HCT116 (cell line): ENCODE data around the gene CTBP2. TPM values are rescaled to one million over a fixed set of nuclear protein-coding genes. Genes with fewer than 3 reads are reported as not detected.

Source experiments
- ATAC-seq: fragments of 200-7000 bp; cut with Tn5 transposase; 2 replicates; pipeline ENCODE4 v1.9.1; 2020; ENCODE audit warnings: mild to moderate bottlenecking, moderate library complexity
- BruUV-seq: library from RNA; stranded (reverse); fragments of 400-500 nt; replicated peaks from 2 replicates; lab custom pipeline; 2021; lab: Mats Ljungman, UMichigan
- CTCF ChIA-PET: fragments of 300-600 bp; sonication (Branson Sonifier 250); formaldehyde crosslinking; loops from one replicate; lab custom pipeline; 2021; ENCODE audit warnings: antibody characterized with exemption; lab: Charles Lee
- POLR2A ChIA-PET: fragments of 300-600, 350-600 bp; sonication (Branson Sonifier 250); formaldehyde crosslinking; loops from one replicate; lab custom pipeline; 2021; ENCODE audit warnings: antibody characterized with exemption; lab: Charles Lee
- RAD21 ChIA-PET, 2 experiments: fragments of 300-600 bp; sonication (Branson Sonifier 250); formaldehyde crosslinking; loops; one replicate each; lab custom pipeline; 2023; ENCODE audit warnings: low total read pairs in 2 of 2; ENCODE audit not compliant: uncharacterized antibody in 2 of 2, unreplicated experiment in 2 of 2, low non-redundant PET in 1 of 2; lab: Charles Lee
- DNase-seq: peaks from one replicate; pipeline ENCODE4 v3.0.0-alpha.2; 2010; ENCODE audit warnings: low read depth, low spot score
- H2AFZ ChIP-seq: fragments of 200-600 bp; shearing (Covaris generic), sonication (generic); 2 replicates; pipeline ENCODE4 v1.6.1; 2017; ENCODE audit warnings: low read depth, mixed run types, mixed read lengths, antibody characterized with exemption, low read length; ENCODE audit not compliant: poor library complexity, severe bottlenecking
- H3K27ac ChIP-seq: 2 replicates; pipeline ENCODE4 v1.5.1; 2012; ENCODE audit warnings: low read depth, low read length
- H3K27me3 ChIP-seq: fragments of 200-600 bp; sonication (generic); 2 replicates; pipeline ENCODE4 v1.6.1; 2016; ENCODE audit warnings: mixed run types, low read length, mixed read lengths; ENCODE audit not compliant: insufficient read depth
- H3K36me3 ChIP-seq, 2 experiments: fragments of 200-500 bp in 1 of 2; fragments of 200-600 bp in 1 of 2; sonication (Bioruptor generic) in 1 of 2; sonication (generic) in 1 of 2; 2 replicates each; pipeline versions ENCODE4 v1.5.1 to v1.6.1; 2014 to 2016; ENCODE audit warnings: low read length in 2 of 2, inconsistent platforms in 1 of 2, mixed read lengths in 1 of 2, mixed run types in 1 of 2; ENCODE audit not compliant: insufficient read depth in 2 of 2, control insufficient read depth in 1 of 2
- H3K4me1 ChIP-seq, 2 experiments: fragments of 200-600 bp in 1 of 2; sonication (generic) in 1 of 2; 2 replicates each; pipeline versions ENCODE4 v1.5.1 to v1.6.1; 2012 to 2017; ENCODE audit warnings: low read length in 2 of 2, inconsistent platforms in 1 of 2, mild to moderate bottlenecking in 1 of 2, mixed read lengths in 1 of 2, mixed run types in 1 of 2, moderate library complexity in 1 of 2; ENCODE audit not compliant: insufficient read depth in 2 of 2, control insufficient read depth in 1 of 2
- H3K4me2 ChIP-seq: fragments of 200-600 bp; sonication (generic); 2 replicates; pipeline ENCODE4 v1.6.1; 2017; ENCODE audit warnings: mixed run types, low read length, mixed read lengths
- H3K4me3 ChIP-seq, 2 experiments: fragments of 200-600 bp in 1 of 2; sonication (generic) in 1 of 2; replicated peaks in 1 of 2; 2 replicates each; pipeline ENCODE4 v1.5.1; 2011 to 2016; ENCODE audit warnings: low read length in 2 of 2, control low read depth in 1 of 2, low read depth in 1 of 2, mild to moderate bottlenecking in 1 of 2, mixed read lengths in 1 of 2, mixed run types in 1 of 2
- H3K79me2 ChIP-seq: fragments of 200-600 bp; sonication (generic); 2 replicates; pipeline ENCODE4 v1.6.1; 2017; ENCODE audit warnings: mild to moderate bottlenecking, mixed run types, low read length, moderate library complexity, mixed read lengths; ENCODE audit not compliant: insufficient read depth
- H3K9ac ChIP-seq: fragments of 200-600 bp; sonication (generic); 2 replicates; pipeline ENCODE4 v1.6.1; 2016; ENCODE audit warnings: low read length, mixed read lengths
- H3K9me2 ChIP-seq: fragments of 200-600 bp; sonication (generic), shearing (Covaris generic); 2 replicates; pipeline ENCODE4 v1.6.1; 2017; ENCODE audit warnings: mixed run types, mild to moderate bottlenecking, moderate library complexity; ENCODE audit not compliant: insufficient read depth
- H3K9me3 ChIP-seq, 2 experiments: fragments of 200-500 bp in 1 of 2; fragments of 200-600 bp in 1 of 2; sonication (Bioruptor generic) in 1 of 2; sonication (generic) in 1 of 2; 2 replicates each; pipeline ENCODE4 v1.6.1; 2014 to 2017; ENCODE audit warnings: low read length in 2 of 2, mixed read lengths in 2 of 2, inconsistent platforms in 1 of 2, low read depth in 1 of 2, mild to moderate bottlenecking in 1 of 2, mixed run types in 1 of 2, moderate library complexity in 1 of 2; ENCODE audit not compliant: control insufficient read depth in 1 of 2, insufficient read depth in 1 of 2
- H4K20me1 ChIP-seq: fragments of 200-600 bp; sonication (generic), shearing (Covaris generic); 2 replicates; pipeline ENCODE4 v1.6.1; 2017; ENCODE audit warnings: mixed run types, mild to moderate bottlenecking, moderate library complexity; ENCODE audit not compliant: insufficient read depth
- CEBPB ChIP-seq: IDR thresholded peaks from 2 replicates; pipeline ENCODE4 v1.6.1; 2012; ENCODE audit warnings: low read depth
- POLR2A ChIP-seq: IDR thresholded peaks from 2 replicates; pipeline ENCODE4 v1.7.0; 2011; ENCODE audit warnings: borderline replicate concordance; ENCODE audit not compliant: insufficient read depth, insufficient read length; ENCODE audit errors: extremely low read depth
- RAD21 ChIP-seq: IDR thresholded peaks from 2 replicates; pipeline ENCODE4 v1.6.1; 2012; ENCODE audit warnings: low read depth, mild to moderate bottlenecking
- ZFX ChIP-seq: fragments of 450-650 bp; IDR thresholded peaks from 2 replicates; pipeline ENCODE4 v1.6.1; 2017
- intact Hi-C: fragments of 100-400 bp; cut with micrococcal nuclease; formaldehyde crosslinking; loops from 2 replicates; pipeline ENCODE4 v1.10.0; 2022
- total RNA-seq: library from RNA; stranded (reverse); gene quantifications from one replicate; pipeline ENCODE4 v1.2.1, GENCODE V29; 2021; ENCODE audit not compliant: unreplicated experiment
- TF ChIP-seq, protein P1 (sequence below), 3 experiments: fragments of 200-600 bp in 1 of 3; sonication (generic) in 1 of 3; IDR thresholded peaks in 2 of 3; conservative IDR thresholded peaks in 1 of 3; 2 replicates each; pipeline ENCODE4 v1.5.1; 2012 to 2017; ENCODE audit warnings: low read depth in 2 of 3, low read length in 2 of 3, antibody characterized with exemption in 1 of 3, borderline replicate concordance in 1 of 3, control low read depth in 1 of 3, mild to moderate bottlenecking in 1 of 3, mixed read lengths in 1 of 3, mixed run types in 1 of 3, moderate library complexity in 1 of 3; ENCODE audit not compliant: insufficient read depth in 1 of 3

Gene CTBP2
- total RNA-seq, 1 experiment from 2014 or later: 144 TPM

DNA sequence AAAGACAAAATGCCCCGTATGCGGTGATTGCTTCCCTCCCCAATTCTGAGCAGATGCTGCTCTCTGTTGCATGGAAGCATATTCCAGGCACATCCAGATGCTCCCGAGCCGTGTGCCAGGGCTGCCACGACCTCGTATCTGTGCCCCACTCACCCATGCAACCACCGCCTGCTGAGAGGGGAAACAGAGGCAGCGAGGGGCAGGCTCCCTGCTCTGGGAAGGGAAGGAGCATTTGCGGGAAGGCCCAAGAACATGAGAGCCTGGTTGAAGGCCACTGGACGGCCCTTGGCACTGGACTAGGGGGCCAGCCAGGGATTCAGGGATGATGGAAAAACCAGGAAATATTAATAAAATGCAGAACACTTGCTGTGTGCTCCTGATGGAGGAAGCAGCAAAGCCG lies 89.4 kb downstream of the CTBP2 start:
- ChIA-PET POLR2A (no interaction called here), CTCF (no interaction called here), RAD21 (no interaction called here)
- Histone ChIP-seq H2AFZ (no peak overlapping the region), H3K79me2 (peaks cover 97% of the 10 kb centered on the region), H3K4me1 (peaks cover 10 to 17% of the 10 kb centered on the region in 2 experiments), H3K4me2 (no peak overlapping the region), H3K9ac (no peak overlapping the region), H3K27ac (no peak overlapping the region), H3K36me3 (peaks cover 0 to 7% of the 10 kb centered on the region in 2 experiments; a peak in 2 of 4 replicates), H3K4me3 (no peak overlapping the region), H3K9me3 (no peaks in the 10 kb centered on the region), H3K9me2 (no peaks in the 10 kb centered on the region), H4K20me1 (no peaks in the 10 kb centered on the region; the same call in 1 of the 2 replicates), H3K27me3 (no peaks in the 10 kb centered on the region)
- ATAC-seq (no peak), DNase-seq (no peak)
- no peak for TF ChIP-seq ZFX
- TF ChIP-seq RAD21: no peak
- TF ChIP-seq CEBPB: no peak
- BruUV-seq: no TSS peak
- intact Hi-C loops: no loop called here

DNA sequence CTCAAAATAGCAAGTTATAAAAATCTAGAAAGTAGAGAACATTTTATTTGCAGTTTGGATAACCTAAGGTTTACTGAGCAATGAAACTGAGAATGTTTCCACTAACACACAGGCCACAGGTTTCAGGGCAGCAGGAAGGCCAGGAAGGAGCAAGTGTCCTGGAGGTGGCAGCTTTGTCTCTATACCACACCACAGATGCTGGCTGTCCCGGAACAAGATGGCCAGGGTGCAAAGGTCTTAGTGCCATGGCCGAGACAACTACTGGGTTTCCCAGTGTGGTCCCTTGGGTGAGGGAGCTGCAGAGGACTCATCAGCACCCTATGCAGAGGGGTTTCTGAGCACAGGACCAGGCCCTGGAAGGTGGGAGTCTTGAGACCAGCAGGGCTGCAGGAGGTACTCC lies 92.0 kb downstream of the CTBP2 start:
- ChIA-PET POLR2A (no interaction called here), RAD21 (no interaction called here), CTCF (no interaction called here)
- H3K4me2 ChIP-seq: no peak overlapping the region
- H3K4me1 ChIP-seq: peaks cover 35 to 42% of the 10 kb centered on the region in 2 experiments
- no peak for ATAC-seq
- no peak overlapping the region for H3K4me3 ChIP-seq
- no peak overlapping the region for H3K9ac ChIP-seq
- BruUV-seq: no TSS peak
- peaks cover 3% of the 10 kb centered on the region; the same call in 1 of the 2 replicates for H4K20me1 ChIP-seq
- no peaks in the 10 kb centered on the region for H3K27me3 ChIP-seq
- H3K9me2 ChIP-seq: no peaks in the 10 kb centered on the region
- TF ChIP-seq POLR2A: no peak
- TF ChIP-seq RAD21: peak; percentile 24; the same call in 1 of the 2 replicates
- TF ChIP-seq, protein P1, sequence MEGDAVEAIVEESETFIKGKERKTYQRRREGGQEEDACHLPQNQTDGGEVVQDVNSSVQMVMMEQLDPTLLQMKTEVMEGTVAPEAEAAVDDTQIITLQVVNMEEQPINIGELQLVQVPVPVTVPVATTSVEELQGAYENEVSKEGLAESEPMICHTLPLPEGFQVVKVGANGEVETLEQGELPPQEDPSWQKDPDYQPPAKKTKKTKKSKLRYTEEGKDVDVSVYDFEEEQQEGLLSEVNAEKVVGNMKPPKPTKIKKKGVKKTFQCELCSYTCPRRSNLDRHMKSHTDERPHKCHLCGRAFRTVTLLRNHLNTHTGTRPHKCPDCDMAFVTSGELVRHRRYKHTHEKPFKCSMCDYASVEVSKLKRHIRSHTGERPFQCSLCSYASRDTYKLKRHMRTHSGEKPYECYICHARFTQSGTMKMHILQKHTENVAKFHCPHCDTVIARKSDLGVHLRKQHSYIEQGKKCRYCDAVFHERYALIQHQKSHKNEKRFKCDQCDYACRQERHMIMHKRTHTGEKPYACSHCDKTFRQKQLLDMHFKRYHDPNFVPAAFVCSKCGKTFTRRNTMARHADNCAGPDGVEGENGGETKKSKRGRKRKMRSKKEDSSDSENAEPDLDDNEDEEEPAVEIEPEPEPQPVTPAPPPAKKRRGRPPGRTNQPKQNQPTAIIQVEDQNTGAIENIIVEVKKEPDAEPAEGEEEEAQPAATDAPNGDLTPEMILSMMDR (IDR thresholded peaks at IDR 0.05 in 2 of 3, conservative IDR thresholded peaks at IDR 0.05 in 1 of 3; ENCODE audit: borderline replicate concordance in 1 of 3, insufficient read depth in 1 of 3, low read depth in 2 of 3, low read length in 2 of 3): 0 out of 6 replicates have a peak, but pooled peaks of 1 of the 3 experiments have one; percentile 1
- peaks cover 97% of the 10 kb centered on the region for H3K79me2 ChIP-seq
- no peak for DNase-seq
- no peak overlapping the region for H3K27ac ChIP-seq
- no peaks in the 10 kb centered on the region for H3K9me3 ChIP-seq
- no peak overlapping the region for H2AFZ ChIP-seq
- intact Hi-C loops: no loop called here
- H3K36me3 ChIP-seq: peaks cover 0 to 7% of the 10 kb centered on the region in 2 experiments; a peak in 2 of 4 replicates
